ENCODE measurements around the gene XYLB. TPM values are rescaled to one million over a fixed set of nuclear protein-coding genes. Genes with fewer than 3 reads are reported as not detected.

Gene XYLB
- polyA plus RNA-seq, 3 donors from 2014 or later = 1.2 to 1.5 (median 1.4) TPM

GRCh38 chr3:38361496-38361895 is 14.9 kb downstream of the XYLB start:
- Mint-ChIP-seq H3K4me1 (peaks cover 9 to 13% of the 10 kb centered on the region in 2 donors), H3K36me3 (peaks cover 0 to 15% (median 9%) of the 10 kb centered on the region in 3 donors), H3K9me3 (no peaks in the 10 kb centered on the region), H3K27me3 (ENCODE audit: low read depth in 3 of 3) (no peaks in the 10 kb centered on the region), H3K4me3 (no peak overlapping the region), H3K27ac (no peak overlapping the region)
- no peak for DNase-seq

- Mint-ChIP-seq H3K9me3 (no peaks in the 10 kb centered on the region), H3K36me3 (peaks cover 0 to 19% (median 9%) of the 10 kb centered on the region in 3 donors), H3K27ac (no peak overlapping the region)
Measured at GRCh38 chr3:38362825-38363224, 16.2 kb downstream of the XYLB start.

GRCh38 chr3:38364721-38365400 is 18.3 kb downstream of the XYLB start:
- H3K27ac Mint-ChIP-seq = no peak overlapping the region
- peaks cover 0 to 2% (median 0%) of the 10 kb centered on the region in 6 donors for H3K9me3 Mint-ChIP-seq
- no peaks in the 10 kb centered on the region for H3K27me3 Mint-ChIP-seq (ENCODE audit: low read depth in 3 of 3)
- peaks cover 9 to 13% of the 10 kb centered on the region in 2 donors for H3K4me1 Mint-ChIP-seq
- H3K36me3 Mint-ChIP-seq = peaks cover 0 to 19% (median 9%) of the 10 kb centered on the region in 3 donors
- H3K4me3 Mint-ChIP-seq = no peak overlapping the region
- DNase-seq = no peak

More at GRCh38 chr3:38362825-38363224, 16.2 kb downstream of the XYLB start:
- peaks cover 9 to 13% of the 10 kb centered on the region in 2 donors for H3K4me1 Mint-ChIP-seq
- DNase-seq = no peak
- H3K27me3 Mint-ChIP-seq (ENCODE audit: low read depth in 3 of 3) = no peaks in the 10 kb centered on the region
- no peak overlapping the region for H3K4me3 Mint-ChIP-seq

- H3K27me3 Mint-ChIP-seq (ENCODE audit: low read depth in 3 of 3) = peaks cover 0 to 4% (median 0%) of the 10 kb centered on the region in 3 donors
- no peak overlapping the region for H3K4me3 Mint-ChIP-seq
- H3K9me3 Mint-ChIP-seq = peaks cover 0 to 2% (median 0%) of the 10 kb centered on the region in 6 donors
- no peak for DNase-seq
- H3K4me1 Mint-ChIP-seq = peaks cover 9 to 13% of the 10 kb centered on the region in 2 donors
- H3K27ac Mint-ChIP-seq = no peak overlapping the region
- H3K36me3 Mint-ChIP-seq = peaks cover 0 to 25% (median 15%) of the 10 kb centered on the region in 3 donors
Measured at GRCh38 chr3:38365469-38366062, 19.0 kb downstream of the XYLB start.

- H3K9me3 Mint-ChIP-seq = peaks cover 0 to 2% (median 0%) of the 10 kb centered on the region in 6 donors
- H3K4me3 Mint-ChIP-seq = no peak overlapping the region
- no peak for DNase-seq
- no peak overlapping the region for H3K27ac Mint-ChIP-seq
- H3K36me3 Mint-ChIP-seq = peaks cover 0 to 26% (median 16%) of the 10 kb centered on the region in 3 donors
- peaks cover 9 to 13% of the 10 kb centered on the region in 2 donors for H3K4me1 Mint-ChIP-seq
- H3K27me3 Mint-ChIP-seq (ENCODE audit: low read depth in 3 of 3) = peaks cover 0 to 4% (median 0%) of the 10 kb centered on the region in 3 donors
Measured at GRCh38 chr3:38366082-38366481, 19.5 kb downstream of the XYLB start.

GRCh38 chr3:38367779-38368178 is 21.2 kb downstream of the XYLB start:
- peaks cover 1 to 6% (median 4%) of the 10 kb centered on the region in 3 donors for H3K27me3 Mint-ChIP-seq (ENCODE audit: low read depth in 3 of 3)
- DNase-seq = no peak
- H3K4me1 Mint-ChIP-seq = peaks cover 12 to 16% of the 10 kb centered on the region in 2 donors
- H3K36me3 Mint-ChIP-seq = peaks cover 0 to 27% (median 17%) of the 10 kb centered on the region in 3 donors
- H3K27ac Mint-ChIP-seq = no peak overlapping the region
- H3K9me3 Mint-ChIP-seq = peaks cover 0 to 2% (median 0%) of the 10 kb centered on the region in 6 donors
- H3K4me3 Mint-ChIP-seq = no peak overlapping the region

- H3K4me3 Mint-ChIP-seq = no peak overlapping the region
- peaks cover 0 to 2% (median 0%) of the 10 kb centered on the region in 6 donors for H3K9me3 Mint-ChIP-seq
- DNase-seq = no peak
- peaks cover 2 to 6% (median 6%) of the 10 kb centered on the region in 3 donors for H3K27me3 Mint-ChIP-seq (ENCODE audit: low read depth in 3 of 3)
- peaks cover 0 to 31% (median 22%) of the 10 kb centered on the region in 3 donors for H3K36me3 Mint-ChIP-seq
- peaks cover 16 to 20% of the 10 kb centered on the region in 2 donors for H3K4me1 Mint-ChIP-seq
- H3K27ac Mint-ChIP-seq = no peak overlapping the region
Measured at GRCh38 chr3:38368238-38368637, 21.7 kb downstream of the XYLB start.

- DNase-seq = no peak
- Mint-ChIP-seq H3K4me3 (no peak overlapping the region), H3K27ac (no peak overlapping the region), H3K27me3 (ENCODE audit: low read depth in 3 of 3) (peaks cover 3 to 9% (median 6%) of the 10 kb centered on the region in 3 donors), H3K36me3 (peaks cover 0 to 31% (median 17%) of the 10 kb centered on the region in 3 donors), H3K4me1 (peaks cover 25 to 27% of the 10 kb centered on the region in 2 donors), H3K9me3 (peaks cover 0 to 2% (median 0%) of the 10 kb centered on the region in 6 donors)
Measured at GRCh38 chr3:38369186-38369585, 22.6 kb downstream of the XYLB start.

- no peak for DNase-seq
- no peak overlapping the region for H3K27ac Mint-ChIP-seq
- H3K9me3 Mint-ChIP-seq = peaks cover 0 to 2% (median 0%) of the 10 kb centered on the region in 6 donors
- no peak overlapping the region for H3K4me3 Mint-ChIP-seq
- H3K36me3 Mint-ChIP-seq = peaks cover 0 to 27% (median 14%) of the 10 kb centered on the region in 3 donors
- H3K4me1 Mint-ChIP-seq = peaks cover 26 to 27% of the 10 kb centered on the region in 2 donors
- H3K27me3 Mint-ChIP-seq (ENCODE audit: low read depth in 3 of 3) = peaks cover 4 to 11% (median 6%) of the 10 kb centered on the region in 3 donors
Measured at GRCh38 chr3:38370149-38370548, 23.6 kb downstream of the XYLB start.

GRCh38 chr3:38370861-38371260 is 24.3 kb downstream of the XYLB start:
- H3K36me3 Mint-ChIP-seq = peaks cover 0 to 27% (median 14%) of the 10 kb centered on the region in 3 donors
- H3K4me1 Mint-ChIP-seq = peaks cover 31 to 33% of the 10 kb centered on the region in 2 donors
- DNase-seq = no peak
- peaks cover 4 to 11% (median 6%) of the 10 kb centered on the region in 3 donors for H3K27me3 Mint-ChIP-seq (ENCODE audit: low read depth in 3 of 3)
- no peak overlapping the region for H3K27ac Mint-ChIP-seq
- no peak overlapping the region for H3K4me3 Mint-ChIP-seq
- H3K9me3 Mint-ChIP-seq = peaks cover 0 to 2% (median 0%) of the 10 kb centered on the region in 6 donors

- Mint-ChIP-seq H3K27ac (no peak overlapping the region), H3K36me3 (peaks cover 0 to 24% (median 14%) of the 10 kb centered on the region in 3 donors), H3K27me3 (ENCODE audit: low read depth in 3 of 3) (peaks cover 4 to 11% (median 6%) of the 10 kb centered on the region in 3 donors), H3K4me3 (no peak overlapping the region), H3K9me3 (peaks cover 0 to 2% (median 0%) of the 10 kb centered on the region in 6 donors), H3K4me1 (peaks cover 31 to 36% of the 10 kb centered on the region in 2 donors)
- no peak for DNase-seq
Measured at GRCh38 chr3:38371541-38372213, 25.1 kb downstream of the XYLB start.

GRCh38 chr3:38372214-38372601 is 25.6 kb downstream of the XYLB start:
- no peak overlapping the region for H3K27ac Mint-ChIP-seq
- H3K9me3 Mint-ChIP-seq = peaks cover 0 to 2% (median 0%) of the 10 kb centered on the region in 6 donors
- H3K4me3 Mint-ChIP-seq = no peak overlapping the region
- H3K4me1 Mint-ChIP-seq = peaks cover 35 to 40% of the 10 kb centered on the region in 2 donors
- H3K36me3 Mint-ChIP-seq = peaks cover 0 to 21% (median 14%) of the 10 kb centered on the region in 3 donors
- no peak for DNase-seq
- H3K27me3 Mint-ChIP-seq (ENCODE audit: low read depth in 3 of 3) = peaks cover 4 to 11% (median 6%) of the 10 kb centered on the region in 3 donors

- H3K9me3 Mint-ChIP-seq = no peaks in the 10 kb centered on the region
- H3K4me1 Mint-ChIP-seq = peaks cover 35 to 40% of the 10 kb centered on the region in 2 donors
- peaks cover 0 to 18% (median 15%) of the 10 kb centered on the region in 3 donors for H3K36me3 Mint-ChIP-seq
- peak; percentile 39 to 53 (median 41) for DNase-seq
- peaks cover 4 to 11% (median 6%) of the 10 kb centered on the region in 3 donors for H3K27me3 Mint-ChIP-seq (ENCODE audit: low read depth in 3 of 3)
- peak overlapping the region in 4 of 6 donors; percentile 56 to 88 (median 76) for H3K27ac Mint-ChIP-seq
- peak overlapping the region; percentile 43 to 83 (median 77) for H3K4me3 Mint-ChIP-seq
Measured at GRCh38 chr3:38374221-38374620, 27.6 kb downstream of the XYLB start.
